ENCODE results near the gene RUNX3.

RUNX3 gene

GRCh38 chr1:24919791-24920532, 10.1 kb downstream of the RUNX3 start:
- H3K36me3 ChIP-seq, result peaks cover 66% of the 10 kb centered on the region
- TF ChIP-seq CTCF (IDR thresholded peaks at IDR 0.05), result no peak
- H3K4me1 ChIP-seq (ENCODE audit: control insufficient read depth in 1 of 2, insufficient read depth in 1 of 2, low read depth in 1 of 2, low read length in 1 of 2), result no peaks in the 10 kb centered on the region
- no peak overlapping the region for H3K27ac ChIP-seq
- H3K4me3 ChIP-seq (ENCODE audit: low read depth in 1 of 2, low read length in 1 of 2), result no peak overlapping the region
- no peaks in the 10 kb centered on the region for H3K9me3 ChIP-seq
- H3K27me3 ChIP-seq, result no peaks in the 10 kb centered on the region

- peaks cover 73% of the 10 kb centered on the region for H3K36me3 ChIP-seq
- no peak overlapping the region for H3K4me3 ChIP-seq (ENCODE audit: low read depth in 1 of 2, low read length in 1 of 2)
- no peak for TF ChIP-seq CTCF (IDR thresholded peaks at IDR 0.05)
- H3K27ac ChIP-seq, result no peak overlapping the region
- H3K4me1 ChIP-seq (ENCODE audit: control insufficient read depth in 1 of 2, insufficient read depth in 1 of 2, low read depth in 1 of 2, low read length in 1 of 2), result no peaks in the 10 kb centered on the region
- H3K9me3 ChIP-seq, result no peaks in the 10 kb centered on the region
- no peaks in the 10 kb centered on the region for H3K27me3 ChIP-seq
Observed at GRCh38 chr1:24918995-24919605, 11.0 kb downstream of the RUNX3 start.

- Histone ChIP-seq H3K9me3 (no peaks in the 10 kb centered on the region), H3K27me3 (no peaks in the 10 kb centered on the region), H3K27ac (no peak overlapping the region), H3K4me3 (ENCODE audit: low read depth in 1 of 2, low read length in 1 of 2) (no peak overlapping the region), H3K4me1 (ENCODE audit: control insufficient read depth in 1 of 2, insufficient read depth in 1 of 2, low read depth in 1 of 2, low read length in 1 of 2) (no peaks in the 10 kb centered on the region), H3K36me3 (peaks cover 74% of the 10 kb centered on the region)
- TF ChIP-seq CTCF (IDR thresholded peaks at IDR 0.05), result no peak
Observed at GRCh38 chr1:24918370-24918769, 11.7 kb downstream of the RUNX3 start.

GRCh38 chr1:24917327-24918074, 12.6 kb downstream of the RUNX3 start:
- no peak for TF ChIP-seq CTCF (IDR thresholded peaks at IDR 0.05)
- H3K27ac ChIP-seq, result no peak overlapping the region
- no peaks in the 10 kb centered on the region for H3K9me3 ChIP-seq
- peaks cover 80% of the 10 kb centered on the region for H3K36me3 ChIP-seq
- H3K4me1 ChIP-seq (ENCODE audit: control insufficient read depth in 1 of 2, insufficient read depth in 1 of 2, low read depth in 1 of 2, low read length in 1 of 2), result no peaks in the 10 kb centered on the region
- H3K27me3 ChIP-seq, result no peaks in the 10 kb centered on the region
- no peak overlapping the region for H3K4me3 ChIP-seq (ENCODE audit: low read depth in 1 of 2, low read length in 1 of 2)

- Histone ChIP-seq H3K4me1 (ENCODE audit: control insufficient read depth in 1 of 2, insufficient read depth in 1 of 2, low read depth in 1 of 2, low read length in 1 of 2) (no peaks in the 10 kb centered on the region), H3K27ac (no peak overlapping the region), H3K27me3 (no peaks in the 10 kb centered on the region), H3K9me3 (no peaks in the 10 kb centered on the region), H3K4me3 (ENCODE audit: low read depth in 1 of 2, low read length in 1 of 2) (no peak overlapping the region), H3K36me3 (peaks cover 93% of the 10 kb centered on the region)
- no peak for TF ChIP-seq CTCF (IDR thresholded peaks at IDR 0.05)
Observed at GRCh38 chr1:24915816-24916602, 14.1 kb downstream of the RUNX3 start.
